ENCODE measurements around the gene RPGRIP1L. TPM values are rescaled to one million over a fixed set of nuclear protein-coding genes. Genes with fewer than 3 reads are reported as not detected.

The RPGRIP1L gene
- total RNA-seq, 1 experiment from 2014 or later, result 19.8 TPM

DNA sequence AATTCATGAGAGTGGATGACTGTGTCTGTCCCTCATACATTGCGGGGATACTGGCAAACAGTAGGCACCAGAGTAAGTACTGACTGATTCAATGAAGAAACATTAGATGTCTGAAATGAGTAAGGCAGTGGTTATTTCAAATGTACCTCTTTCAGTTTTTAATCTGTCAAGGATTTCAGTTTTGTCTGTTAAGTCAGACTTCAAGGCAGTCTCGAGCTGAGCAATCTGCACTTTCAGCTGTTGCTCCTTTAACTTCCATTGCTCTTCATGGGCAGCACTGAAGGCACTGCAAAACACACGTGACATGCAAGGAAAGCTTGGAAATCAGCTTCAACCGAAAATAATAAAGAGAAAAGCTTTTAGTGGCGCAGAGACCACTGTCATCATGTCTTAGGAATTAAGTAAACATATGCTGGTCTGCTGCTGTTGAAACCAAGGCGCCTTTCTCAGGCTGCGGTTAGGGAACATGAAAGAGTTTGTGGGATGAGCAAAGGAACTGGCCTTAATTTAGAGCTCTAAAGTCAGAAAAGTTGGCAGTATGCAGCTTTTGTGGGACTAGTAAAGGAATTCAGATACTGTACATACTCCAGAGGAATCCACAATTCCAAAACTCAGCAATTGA is 38.8 kb downstream of the RPGRIP1L start:
- H3K4me3 ChIP-seq (ENCODE audit: low read depth, low read length, poor library complexity, severe bottlenecking), result no peak overlapping the region
- POLR2A ChIA-PET (ENCODE audit: low non-redundant PET), result no interaction called here

DNA sequence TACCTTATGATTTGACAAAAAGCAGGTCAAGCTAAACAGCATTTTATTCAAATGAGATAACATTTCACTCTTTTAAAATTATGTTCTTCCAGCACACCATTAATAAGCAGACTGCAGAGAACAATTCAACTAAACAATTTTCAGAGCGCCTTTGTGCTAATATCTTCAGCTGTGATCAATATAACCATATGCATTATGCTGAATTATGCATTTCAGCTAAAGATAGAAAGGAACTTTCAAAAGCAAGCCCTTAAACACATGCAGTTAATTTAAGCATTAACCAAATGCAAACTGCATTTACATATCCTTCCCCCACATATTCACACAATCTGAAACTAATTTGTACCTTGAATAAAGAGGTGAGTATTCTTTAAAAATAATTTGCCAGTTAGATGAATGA is 41.6 kb downstream of the RPGRIP1L start:
- H3K4me1 ChIP-seq (ENCODE audit: insufficient read depth, low read length, poor library complexity, severe bottlenecking), result no peaks in the 10 kb centered on the region
- ChIA-PET POLR2A (ENCODE audit: low non-redundant PET) (no interaction called here), CTCF (no interaction called here)
- no TSS peak for BruUV-seq (replicated peaks)
- intact Hi-C loops (cut with micrococcal nuclease; ENCODE audit: unreplicated experiment), result no loop called here
- no peak overlapping the region for H3K27ac ChIP-seq (ENCODE audit: low read depth, low read length, poor library complexity, severe bottlenecking)
- DNase-seq (ENCODE audit: low spot score), result no peak
- H3K4me3 ChIP-seq (ENCODE audit: low read depth, low read length, poor library complexity, severe bottlenecking), result no peak overlapping the region
- no peak for TF ChIP-seq EZH2 (IDR thresholded peaks at IDR 0.05; ENCODE audit: borderline replicate concordance, low read depth, low read length, poor library complexity, severe bottlenecking)
- TF ChIP-seq, protein P1, sequence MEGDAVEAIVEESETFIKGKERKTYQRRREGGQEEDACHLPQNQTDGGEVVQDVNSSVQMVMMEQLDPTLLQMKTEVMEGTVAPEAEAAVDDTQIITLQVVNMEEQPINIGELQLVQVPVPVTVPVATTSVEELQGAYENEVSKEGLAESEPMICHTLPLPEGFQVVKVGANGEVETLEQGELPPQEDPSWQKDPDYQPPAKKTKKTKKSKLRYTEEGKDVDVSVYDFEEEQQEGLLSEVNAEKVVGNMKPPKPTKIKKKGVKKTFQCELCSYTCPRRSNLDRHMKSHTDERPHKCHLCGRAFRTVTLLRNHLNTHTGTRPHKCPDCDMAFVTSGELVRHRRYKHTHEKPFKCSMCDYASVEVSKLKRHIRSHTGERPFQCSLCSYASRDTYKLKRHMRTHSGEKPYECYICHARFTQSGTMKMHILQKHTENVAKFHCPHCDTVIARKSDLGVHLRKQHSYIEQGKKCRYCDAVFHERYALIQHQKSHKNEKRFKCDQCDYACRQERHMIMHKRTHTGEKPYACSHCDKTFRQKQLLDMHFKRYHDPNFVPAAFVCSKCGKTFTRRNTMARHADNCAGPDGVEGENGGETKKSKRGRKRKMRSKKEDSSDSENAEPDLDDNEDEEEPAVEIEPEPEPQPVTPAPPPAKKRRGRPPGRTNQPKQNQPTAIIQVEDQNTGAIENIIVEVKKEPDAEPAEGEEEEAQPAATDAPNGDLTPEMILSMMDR (conservative IDR thresholded peaks at IDR 0.05; ENCODE audit: low read depth, low read length), result no peak
- no peaks in the 10 kb centered on the region for H3K27me3 ChIP-seq (replicated peaks; ENCODE audit: insufficient read depth, low read depth, low read length, poor library complexity)
- H3K36me3 ChIP-seq (ENCODE audit: insufficient read depth, low read length, poor library complexity, severe bottlenecking), result no peaks in the 10 kb centered on the region
- no peaks in the 10 kb centered on the region for H3K9me3 ChIP-seq (ENCODE audit: low read depth, low read length, poor library complexity, severe bottlenecking)

More for the DNA sequence above, 38.8 kb downstream of the RPGRIP1L start:
- no peaks in the 10 kb centered on the region for H3K4me1 ChIP-seq (ENCODE audit: insufficient read depth, low read length, poor library complexity, severe bottlenecking)
- H3K27ac ChIP-seq (ENCODE audit: low read depth, low read length, poor library complexity, severe bottlenecking), result no peak overlapping the region
- BruUV-seq (replicated peaks), result no TSS peak
- no peaks in the 10 kb centered on the region for H3K36me3 ChIP-seq (ENCODE audit: insufficient read depth, low read length, poor library complexity, severe bottlenecking)
- H3K9me3 ChIP-seq (ENCODE audit: low read depth, low read length, poor library complexity, severe bottlenecking), result no peaks in the 10 kb centered on the region
- intact Hi-C loops (cut with micrococcal nuclease; ENCODE audit: unreplicated experiment), result no loop called here
- CTCF ChIA-PET, result no interaction called here
- no peak for DNase-seq (ENCODE audit: low spot score)
- TF ChIP-seq EZH2 (IDR thresholded peaks at IDR 0.05; ENCODE audit: borderline replicate concordance, low read depth, low read length, poor library complexity, severe bottlenecking), result no peak
- TF ChIP-seq, protein P1 (conservative IDR thresholded peaks at IDR 0.05; ENCODE audit: low read depth, low read length), result no peak
- H3K27me3 ChIP-seq (replicated peaks; ENCODE audit: insufficient read depth, low read depth, low read length, poor library complexity), result no peaks in the 10 kb centered on the region

DNA sequence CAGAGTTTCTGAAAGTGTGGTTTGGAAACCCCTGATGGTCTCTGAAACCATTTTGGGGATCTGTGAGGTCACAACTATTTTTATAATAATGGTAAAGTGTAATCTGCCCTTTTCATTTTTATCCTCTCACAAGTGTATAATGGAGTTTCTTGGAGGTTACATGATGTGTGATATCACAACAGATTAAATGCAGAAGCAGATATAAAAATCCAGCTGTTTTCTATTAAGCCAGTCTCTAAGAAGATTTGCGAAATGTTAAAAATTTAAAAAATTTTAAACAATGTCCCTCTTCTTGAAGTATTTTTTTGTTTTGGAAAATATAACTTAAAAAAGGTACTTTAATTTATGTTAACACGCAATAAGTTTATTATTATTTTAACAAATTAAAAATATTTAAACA is 48.7 kb downstream of the RPGRIP1L start:
- Histone ChIP-seq H3K27me3 (replicated peaks; ENCODE audit: insufficient read depth, low read depth, low read length, poor library complexity) (no peaks in the 10 kb centered on the region), H3K9me3 (ENCODE audit: low read depth, low read length, poor library complexity, severe bottlenecking) (no peaks in the 10 kb centered on the region), H3K36me3 (ENCODE audit: insufficient read depth, low read length, poor library complexity, severe bottlenecking) (peaks cover 3% of the 10 kb centered on the region), H3K4me1 (ENCODE audit: insufficient read depth, low read length, poor library complexity, severe bottlenecking) (no peaks in the 10 kb centered on the region), H3K27ac (ENCODE audit: low read depth, low read length, poor library complexity, severe bottlenecking) (no peak overlapping the region), H3K4me3 (ENCODE audit: low read depth, low read length, poor library complexity, severe bottlenecking) (no peak overlapping the region)
- POLR2A ChIA-PET (ENCODE audit: low non-redundant PET), result no interaction called here
- CTCF ChIA-PET, result no interaction called here
- intact Hi-C loops (cut with micrococcal nuclease; ENCODE audit: unreplicated experiment), result no loop called here
- TF ChIP-seq, protein P1 (conservative IDR thresholded peaks at IDR 0.05; ENCODE audit: low read depth, low read length), result no peak
- no peak for TF ChIP-seq EZH2 (IDR thresholded peaks at IDR 0.05; ENCODE audit: borderline replicate concordance, low read depth, low read length, poor library complexity, severe bottlenecking)
- BruUV-seq (replicated peaks), result no TSS peak
- no peak for DNase-seq (ENCODE audit: low spot score)

All from A673 (cell line).